Measurements from ENCODE around the gene VPS25.

GRCh38 chr17:42792545-42792944 is 19.3 kb downstream of the VPS25 start:
- no peak for TF ChIP-seq POLR2A (IDR thresholded peaks at IDR 0.05)
- TF ChIP-seq POLR2AphosphoS5 (IDR thresholded peaks at IDR 0.05), result no peak
